NCI-H1930 (cell line): ENCODE data around the gene TECPR2.

Experiments used
- DNase-seq, 2 experiments: peaks; one replicate each; lab custom pipeline; 2025; lab: John Stamatoyannopoulos, UW

The TECPR2 gene

DNA sequence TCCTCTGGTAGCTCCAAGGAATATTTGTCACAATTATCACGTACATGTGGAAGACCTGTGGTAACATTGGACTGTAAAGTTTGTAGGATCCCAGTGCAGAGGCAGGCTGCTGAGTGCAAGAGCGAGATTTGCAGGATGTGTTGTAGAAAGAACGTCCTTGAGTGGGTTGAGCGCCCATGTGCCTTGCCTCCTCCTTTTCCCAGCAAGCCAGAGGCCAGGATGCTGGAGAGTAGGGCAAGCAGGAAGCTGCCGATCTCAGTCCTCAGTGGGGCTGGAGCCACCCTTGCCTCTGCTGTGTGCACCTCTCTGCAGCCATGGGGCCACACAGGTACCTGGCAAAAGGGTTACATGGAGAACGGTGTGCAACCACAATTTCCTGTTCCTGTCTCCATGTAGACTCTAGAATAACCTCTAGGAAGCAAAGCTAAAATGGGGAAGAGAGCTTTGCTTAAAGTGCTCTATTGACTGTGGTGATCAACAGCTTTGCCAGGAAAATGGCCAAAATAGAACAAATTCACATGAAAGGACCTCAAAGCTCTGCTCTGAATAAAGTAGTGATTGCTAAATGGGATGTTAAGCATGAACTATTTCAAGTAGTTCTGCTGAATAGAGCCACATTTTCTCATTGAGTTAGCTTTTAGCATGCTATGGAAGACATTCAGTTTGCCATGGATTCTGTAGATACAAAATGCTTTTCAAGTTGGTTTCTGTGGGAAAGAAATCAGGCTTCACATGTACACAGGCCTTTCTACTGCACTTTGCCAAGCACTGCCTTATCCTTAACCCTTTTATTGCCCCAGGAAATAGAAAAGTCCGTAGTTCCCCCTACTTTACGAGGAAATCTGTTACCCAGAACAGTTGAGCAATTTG, 109.4 kb downstream of the TECPR2 start:
- DNase-seq: no peak

GRCh38 chr14:102472791-102473150, 110.0 kb downstream of the TECPR2 start:
- no peak for DNase-seq

DNA sequence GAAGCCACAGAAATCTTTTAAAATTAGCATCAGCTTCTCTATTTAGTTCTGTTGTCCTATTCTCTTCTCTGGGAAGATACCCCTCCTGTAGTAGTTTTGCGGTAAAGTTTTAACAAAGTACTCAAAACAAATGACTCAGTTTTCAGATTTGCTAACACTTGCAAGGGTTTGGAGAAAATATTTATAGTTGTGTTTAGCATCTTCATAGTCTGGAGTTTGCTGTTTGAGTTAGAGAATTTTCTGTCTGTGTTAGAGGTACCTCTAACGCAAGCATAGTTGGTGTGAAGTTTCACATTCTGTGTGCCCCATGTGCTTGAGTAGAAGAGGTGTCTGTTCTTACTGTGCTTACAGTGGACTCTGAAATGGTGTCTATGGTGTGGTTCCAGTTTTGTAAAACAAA, 110.8 kb downstream of the TECPR2 start:
- DNase-seq: no peak

GRCh38 chr14:102474934-102475333, 112.2 kb downstream of the TECPR2 start:
- no peak for DNase-seq

DNA sequence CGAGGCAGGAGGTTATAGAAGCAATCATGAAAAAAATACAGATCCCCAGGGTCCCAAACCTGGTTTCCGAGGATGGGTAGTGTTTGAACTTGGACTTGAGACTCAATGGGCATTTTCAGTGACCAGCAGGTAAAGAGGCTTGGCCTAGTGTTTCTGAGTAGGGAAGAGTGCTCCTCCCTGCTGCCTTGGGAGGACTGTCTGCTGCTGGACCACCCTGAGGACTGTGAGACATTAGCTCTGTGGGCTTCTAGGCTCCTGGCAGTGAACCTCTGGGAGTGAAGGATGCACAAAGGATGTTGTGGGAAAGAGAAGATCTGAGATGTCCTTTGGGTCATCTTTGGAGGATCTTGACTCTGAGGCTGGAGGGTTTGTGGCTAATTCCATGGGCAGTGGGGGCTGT, 116.4 kb downstream of the TECPR2 start:
- no peak for DNase-seq

DNA sequence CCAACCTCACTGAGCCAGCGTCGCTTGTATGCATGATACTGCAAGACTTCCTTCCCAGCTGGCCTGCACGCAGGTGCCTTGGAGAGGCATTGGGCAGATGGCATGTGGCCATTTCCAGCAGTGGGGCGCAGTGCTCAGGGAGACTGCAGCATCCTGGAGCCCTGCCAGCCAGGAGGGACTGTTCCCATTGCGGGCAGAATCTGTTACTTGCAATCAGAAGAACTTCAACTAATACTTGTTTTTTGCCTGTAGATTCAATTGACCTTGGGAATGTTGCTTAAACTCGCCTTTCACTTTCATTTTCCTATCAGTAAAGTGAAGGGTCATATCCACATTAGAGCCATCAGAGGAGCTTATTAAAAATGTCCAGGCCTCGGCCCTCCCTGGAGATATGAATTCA, 117.0 kb downstream of the TECPR2 start:
- no peak for DNase-seq

DNA sequence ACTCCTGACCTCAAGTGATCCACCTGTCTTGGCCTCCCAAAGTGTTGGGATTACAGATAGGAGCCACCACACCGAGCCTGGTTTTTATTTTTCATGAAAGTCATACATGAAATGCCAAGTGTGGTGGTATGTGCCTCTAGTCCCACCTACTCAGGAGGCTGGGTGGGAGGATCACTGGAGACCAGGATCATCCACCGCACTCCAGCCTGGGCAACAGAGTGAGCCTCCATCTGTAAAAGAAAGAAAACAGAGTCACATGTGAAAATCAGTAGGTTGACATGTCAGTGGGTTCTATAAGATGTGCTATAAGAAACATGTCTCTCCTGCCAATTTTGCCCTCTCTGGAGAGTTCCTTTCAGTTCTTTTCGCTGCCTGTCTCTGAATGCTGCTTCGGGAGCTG, 118.6 kb downstream of the TECPR2 start:
- no peak for DNase-seq

DNA sequence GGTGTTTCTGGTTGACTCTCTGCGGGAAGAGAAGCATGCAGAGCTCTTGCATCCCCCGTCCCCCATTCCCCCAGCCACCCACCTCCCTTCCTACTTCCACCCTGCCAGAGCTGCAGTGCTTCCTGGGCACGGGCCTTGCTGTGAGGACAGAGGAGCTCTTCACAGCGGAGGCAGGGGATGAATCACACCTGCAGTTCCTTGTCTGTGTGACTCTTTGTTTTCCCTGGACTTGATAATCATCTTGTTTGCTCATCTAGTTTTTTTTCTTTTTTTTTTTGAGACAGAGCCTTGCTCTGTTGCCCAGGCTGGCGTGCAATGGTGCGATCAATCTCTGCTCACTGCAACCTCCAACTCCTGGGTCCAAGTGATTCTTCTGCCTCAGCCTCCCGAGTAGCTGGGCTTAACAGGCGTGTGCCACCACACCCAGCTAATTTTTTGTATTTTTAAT, 119.1 kb downstream of the TECPR2 start:
- no peak for DNase-seq

- no peak for DNase-seq
Measured at GRCh38 chr14:102484316-102484715, 121.6 kb downstream of the TECPR2 start.

DNA sequence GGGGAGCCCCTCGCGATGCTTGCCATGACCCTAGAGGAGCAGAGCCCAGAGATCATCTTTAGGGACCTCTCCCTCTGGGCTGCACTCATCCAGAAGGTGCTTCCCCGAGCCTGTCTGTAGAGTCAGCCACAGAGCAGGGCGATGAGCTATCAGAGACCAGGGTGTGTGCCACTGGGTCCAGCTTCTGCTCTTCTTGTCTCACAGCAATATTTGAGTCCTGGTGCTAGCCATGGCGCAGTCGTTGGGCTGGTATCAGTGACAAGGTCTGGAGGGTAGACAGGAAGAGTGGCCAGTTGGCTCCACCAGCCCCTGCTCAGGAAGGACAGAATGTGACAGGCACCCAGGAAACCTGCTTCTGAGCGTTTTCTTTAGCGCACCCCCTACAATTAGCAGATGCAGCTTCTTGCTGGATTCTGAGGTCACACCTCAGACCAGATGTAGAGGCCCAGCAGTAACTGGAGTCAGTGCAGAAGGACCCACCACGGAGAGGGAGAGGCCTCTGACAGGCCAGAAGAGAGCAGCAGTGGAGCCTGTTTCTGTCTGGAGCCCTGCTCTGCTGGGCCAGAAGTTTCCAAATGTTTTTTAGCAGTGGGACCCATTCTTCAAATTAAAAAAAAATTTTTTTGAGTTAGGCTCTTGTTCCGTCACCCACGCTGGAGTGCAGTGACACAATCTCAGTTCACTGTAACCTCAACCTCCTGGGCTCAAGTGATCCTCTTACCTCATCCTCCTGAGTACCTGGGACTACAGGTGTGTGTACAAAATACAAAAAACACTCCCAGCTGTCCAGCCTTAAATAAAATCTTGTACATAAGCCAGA, 123.2 kb downstream of the TECPR2 start:
- DNase-seq: no peak

DNA sequence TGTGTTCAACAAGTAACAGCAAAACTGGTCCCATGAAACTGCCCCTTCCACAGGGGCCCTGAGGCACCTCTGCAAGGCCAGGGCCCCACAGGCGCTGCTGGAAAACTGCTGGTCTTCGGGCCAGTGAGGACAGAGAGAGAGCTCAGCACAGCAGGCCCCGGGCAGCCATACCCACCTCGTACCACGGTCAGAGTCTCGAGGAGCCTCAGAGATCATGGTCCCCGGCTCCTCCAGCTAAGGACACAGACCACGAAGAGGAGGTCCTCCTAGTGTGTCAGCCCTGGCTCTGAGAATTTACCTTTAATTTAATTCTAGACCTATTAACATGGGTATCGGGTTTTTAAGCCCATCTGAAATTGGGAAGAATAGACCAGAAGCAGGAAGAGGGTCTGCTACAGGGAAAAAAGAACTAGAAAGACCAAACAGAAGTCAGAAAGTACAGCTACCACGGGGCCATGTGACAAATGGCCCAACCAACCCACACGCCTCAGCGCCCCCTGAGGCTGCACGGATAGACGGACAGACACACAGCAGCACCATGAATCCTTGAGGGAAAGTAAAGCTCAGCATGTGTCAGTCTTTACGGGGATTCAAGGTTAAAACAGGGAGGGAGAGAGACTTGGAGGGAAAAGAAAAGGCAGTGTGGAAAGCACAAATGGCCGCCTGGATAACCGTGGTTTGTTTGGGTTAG, 123.9 kb downstream of the TECPR2 start:
- no peak for DNase-seq

- DNase-seq: no peak
Measured at GRCh38 chr14:102487204-102487577, 124.5 kb downstream of the TECPR2 start.

GRCh38 chr14:102490456-102490855, 127.7 kb downstream of the TECPR2 start:
- no peak for DNase-seq

- DNase-seq: no peak
Measured at GRCh38 chr14:102491366-102491765, 128.6 kb downstream of the TECPR2 start.

DNA sequence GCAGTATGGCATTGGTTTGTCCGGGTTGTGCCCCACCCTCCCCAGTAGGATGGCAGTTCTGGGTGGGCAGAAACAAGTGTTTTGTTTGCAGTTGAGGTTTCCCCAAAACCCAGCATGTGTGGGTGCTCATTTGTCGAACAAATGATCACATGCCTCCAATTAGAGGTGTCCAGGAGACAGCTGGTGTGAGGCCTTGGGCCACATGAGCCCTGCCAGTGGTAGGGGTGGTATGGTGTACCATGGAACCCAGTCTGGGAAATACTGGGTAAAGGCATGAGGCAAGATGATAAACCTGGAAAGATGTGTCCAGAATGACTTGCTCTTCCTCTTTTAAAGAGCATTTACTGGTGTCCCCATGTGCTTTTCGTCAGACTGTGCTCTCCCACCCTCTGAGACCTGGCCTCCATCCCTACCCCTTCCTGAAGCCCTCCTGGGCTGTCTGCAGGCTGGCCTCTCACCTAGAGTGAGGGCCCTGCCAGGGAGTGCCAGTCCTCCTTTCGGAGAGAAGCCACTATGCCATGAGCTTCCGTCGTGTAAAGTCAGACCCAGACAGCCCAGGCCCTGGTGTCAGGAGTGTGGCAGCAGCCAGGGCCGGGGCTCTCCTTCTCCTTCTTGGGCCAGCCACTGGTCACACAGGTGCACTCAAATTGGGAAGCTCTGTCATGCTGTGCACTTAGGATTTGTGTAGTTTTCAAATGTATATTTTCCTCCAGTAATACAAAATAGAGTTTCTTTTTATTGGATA, 129.2 kb downstream of the TECPR2 start:
- no peak for DNase-seq

DNA sequence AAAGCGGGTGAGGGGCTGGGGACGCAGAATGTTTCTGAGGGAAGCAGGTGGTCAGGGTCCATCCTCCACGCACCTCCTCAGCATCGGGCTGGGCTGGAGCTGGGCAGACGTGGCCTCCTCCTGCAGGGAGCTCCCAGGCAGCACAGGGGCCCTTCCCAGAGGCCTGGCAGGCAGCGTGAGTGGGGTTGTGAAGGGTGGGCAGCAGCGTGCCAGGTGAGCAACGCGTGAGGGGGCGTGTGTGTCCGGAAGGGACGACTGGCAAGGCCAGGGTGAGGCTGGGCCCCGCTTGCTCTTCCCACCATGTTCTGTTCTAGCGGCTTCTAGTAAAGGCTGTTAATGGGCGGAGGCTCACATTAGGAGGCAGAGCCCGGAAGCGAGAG, 129.8 kb downstream of the TECPR2 start:
- DNase-seq: no peak

DNA sequence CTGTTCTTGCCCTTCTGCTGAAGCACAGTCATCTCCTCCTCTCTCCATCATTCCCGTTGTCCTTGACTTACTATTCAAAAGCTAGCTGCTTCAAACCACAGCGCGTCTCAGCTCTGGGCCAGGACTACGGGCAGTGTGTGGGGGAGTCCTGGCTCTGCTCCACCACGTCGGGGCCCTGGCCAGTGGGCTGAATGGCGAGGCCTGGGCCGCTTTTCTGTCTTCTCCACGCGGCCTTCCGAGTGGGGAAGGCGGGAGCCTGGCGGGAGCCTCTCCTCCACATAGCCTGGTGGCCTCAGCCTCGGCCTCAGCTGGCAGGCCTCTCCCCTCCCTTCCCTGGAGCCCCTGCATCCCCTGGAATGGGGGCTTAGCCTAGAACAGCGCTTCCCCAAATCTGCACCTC, 130.4 kb downstream of the TECPR2 start:
- no peak for DNase-seq

DNA sequence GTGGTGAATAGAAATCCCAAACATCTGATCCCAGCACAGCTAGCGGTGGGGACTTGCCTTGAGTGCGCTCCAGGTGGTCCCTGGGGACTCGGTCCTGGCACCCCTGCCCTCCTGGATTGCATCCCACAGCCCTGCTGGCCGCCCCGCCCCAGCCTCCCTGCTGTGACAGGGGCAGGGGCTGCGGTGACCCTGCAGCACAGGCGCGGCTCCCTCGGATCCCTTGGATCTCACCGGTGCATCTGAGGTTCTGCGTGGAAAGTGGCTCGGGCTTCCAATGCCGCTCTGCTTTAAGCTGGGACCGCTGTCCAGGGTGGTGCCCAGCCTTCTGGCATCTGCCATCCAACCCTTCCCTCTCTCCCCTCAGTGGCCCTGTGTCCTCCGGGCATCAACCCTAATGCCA, 130.8 kb downstream of the TECPR2 start:
- DNase-seq: no peak

- DNase-seq: no peak
Measured at GRCh38 chr14:102495491-102496330, 133.0 kb downstream of the TECPR2 start.

- no peak for DNase-seq
Measured at GRCh38 chr14:102496331-102496691, 133.6 kb downstream of the TECPR2 start.
